Neural cell (in vitro differentiated cells): Measurements from ENCODE around the gene WFDC5.

Experiments
- CTCF ChIP-seq: fragments of 450-650 bp; IDR thresholded peaks from 2 replicates; pipeline ENCODE4 v1.5.1; 2014; ENCODE audit warnings: antibody characterized with exemption, mild to moderate bottlenecking, moderate library complexity; ENCODE audit not compliant: poor library complexity, severe bottlenecking
- EZH2 ChIP-seq: fragments of 200-600, 300-800 bp; shearing (Covaris generic), sonication (generic); IDR thresholded peaks from 2 replicates; pipeline ENCODE4 v1.6.1; 2014; ENCODE audit warnings: antibody characterized with exemption, low read length, borderline replicate concordance, mild to moderate bottlenecking; ENCODE audit not compliant: insufficient read depth, poor library complexity, severe bottlenecking
- POLR2AphosphoS5 ChIP-seq: IDR thresholded peaks from 2 replicates; pipeline ENCODE4 v1.6.1; 2012
- SMC3 ChIP-seq: fragments of 450-650 bp; conservative IDR thresholded peaks from 2 replicates; pipeline ENCODE4 v1.6.1; 2014; ENCODE audit warnings: antibody characterized with exemption, mild to moderate bottlenecking, moderate library complexity; ENCODE audit not compliant: poor library complexity
- TAF1 ChIP-seq: IDR thresholded peaks from 2 replicates; pipeline ENCODE4 v1.6.1; 2012; ENCODE audit warnings: low read depth

GRCh38 chr20:45149062-45149461 lies 34.1 kb upstream of the WFDC5 start:
- no peak for TF ChIP-seq CTCF
- TF ChIP-seq POLR2AphosphoS5 = no peak
- no peak for TF ChIP-seq SMC3
- no peak for TF ChIP-seq TAF1
- no peak for TF ChIP-seq EZH2
